ENCODE data around the gene SRSF4. TPM values are rescaled to one million over a fixed set of nuclear protein-coding genes. Genes with fewer than 3 reads are reported as not detected.

Gene SRSF4
- total and polyA plus RNA-seq, 10 of the 15 experiments (the other 5 are each of a cell fraction or from before 2014, with no cell fraction given): 17.2 to 107 (median 78.6) TPM

DNA sequence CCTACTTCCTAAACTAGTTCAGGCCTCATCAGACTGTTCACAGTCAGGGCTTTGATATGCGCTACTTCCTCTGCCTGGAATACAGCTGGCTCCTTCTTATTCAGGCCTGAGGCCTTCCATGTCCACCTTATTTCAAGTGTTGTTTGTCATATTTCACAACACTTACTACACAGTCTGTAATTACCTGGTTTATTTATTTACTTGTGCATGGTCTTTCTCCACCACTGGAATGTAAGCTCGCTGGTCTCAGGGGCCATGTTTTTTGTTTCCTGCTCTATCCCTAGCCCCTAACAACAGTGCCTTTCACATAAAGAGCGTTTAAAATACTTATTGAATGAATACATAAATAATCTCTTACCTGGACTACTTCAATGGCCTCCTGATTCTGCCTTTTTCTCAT is 4.6 kb upstream of the SRSF4 start (continued):
- TF ChIP-seq, protein P1, sequence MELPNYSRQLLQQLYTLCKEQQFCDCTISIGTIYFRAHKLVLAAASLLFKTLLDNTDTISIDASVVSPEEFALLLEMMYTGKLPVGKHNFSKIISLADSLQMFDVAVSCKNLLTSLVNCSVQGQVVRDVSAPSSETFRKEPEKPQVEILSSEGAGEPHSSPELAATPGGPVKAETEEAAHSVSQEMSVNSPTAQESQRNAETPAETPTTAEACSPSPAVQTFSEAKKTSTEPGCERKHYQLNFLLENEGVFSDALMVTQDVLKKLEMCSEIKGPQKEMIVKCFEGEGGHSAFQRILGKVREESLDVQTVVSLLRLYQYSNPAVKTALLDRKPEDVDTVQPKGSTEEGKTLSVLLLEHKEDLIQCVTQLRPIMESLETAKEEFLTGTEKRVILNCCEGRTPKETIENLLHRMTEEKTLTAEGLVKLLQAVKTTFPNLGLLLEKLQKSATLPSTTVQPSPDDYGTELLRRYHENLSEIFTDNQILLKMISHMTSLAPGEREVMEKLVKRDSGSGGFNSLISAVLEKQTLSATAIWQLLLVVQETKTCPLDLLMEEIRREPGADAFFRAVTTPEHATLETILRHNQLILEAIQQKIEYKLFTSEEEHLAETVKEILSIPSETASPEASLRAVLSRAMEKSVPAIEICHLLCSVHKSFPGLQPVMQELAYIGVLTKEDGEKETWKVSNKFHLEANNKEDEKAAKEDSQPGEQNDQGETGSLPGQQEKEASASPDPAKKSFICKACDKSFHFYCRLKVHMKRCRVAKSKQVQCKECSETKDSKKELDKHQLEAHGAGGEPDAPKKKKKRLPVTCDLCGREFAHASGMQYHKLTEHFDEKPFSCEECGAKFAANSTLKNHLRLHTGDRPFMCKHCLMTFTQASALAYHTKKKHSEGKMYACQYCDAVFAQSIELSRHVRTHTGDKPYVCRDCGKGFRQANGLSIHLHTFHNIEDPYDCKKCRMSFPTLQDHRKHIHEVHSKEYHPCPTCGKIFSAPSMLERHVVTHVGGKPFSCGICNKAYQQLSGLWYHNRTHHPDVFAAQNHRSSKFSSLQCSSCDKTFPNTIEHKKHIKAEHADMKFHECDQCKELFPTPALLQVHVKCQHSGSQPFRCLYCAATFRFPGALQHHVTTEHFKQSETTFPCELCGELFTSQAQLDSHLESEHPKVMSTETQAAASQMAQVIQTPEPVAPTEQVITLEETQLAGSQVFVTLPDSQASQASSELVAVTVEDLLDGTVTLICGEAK (IDR thresholded peaks at IDR 0.05; ENCODE audit: borderline replicate concordance): no peak

DNA sequence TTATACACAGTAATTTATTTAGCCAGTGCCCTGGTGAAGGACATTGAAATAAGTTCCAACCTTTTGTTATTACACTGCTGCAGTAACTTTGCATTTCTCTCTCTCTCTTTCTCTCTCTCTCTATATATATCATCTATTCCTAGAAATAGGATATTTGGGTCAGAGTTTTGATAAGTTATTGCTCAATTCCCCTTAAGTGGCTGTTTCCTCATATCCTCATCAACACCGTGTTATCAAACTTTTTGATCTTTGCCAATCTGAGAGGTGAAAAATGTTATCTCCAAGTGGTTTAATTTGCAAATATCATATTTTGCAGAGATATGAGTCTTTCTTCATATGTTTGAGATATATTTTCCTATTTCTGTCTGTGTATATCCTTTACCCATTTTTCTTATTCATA is 1.6 kb upstream of the SRSF4 start:
- no peak overlapping the region for H3K9ac ChIP-seq (ENCODE audit: control insufficient read depth, insufficient read depth, low read length)
- H3K4me2 ChIP-seq (ENCODE audit: control insufficient read depth, insufficient read depth): no peak overlapping the region
- WGBS (ENCODE audit: insufficient coverage, insufficient replicate concordance, low lambda C conversion rate, missing lambda C conversion rate): 95% methylated on average over 1 of the region's 1 CpG
- POLR2A ChIA-PET: interaction anchor here (0.5 to 1.3 kb wide), 7 partner anchors 10 to 1887 kb away, joined by 3 to 5 read pairs (median 4); no protein-coding TSS in a partner anchor
- no peak for FAIRE-seq
- H3K27ac ChIP-seq (ENCODE audit: control insufficient read depth, insufficient read depth): no peak overlapping the region
- no peak for DNase-seq (ENCODE audit: low read depth, low spot score)
- no peak for ATAC-seq
- H3K4me3 ChIP-seq: no peak overlapping the region
- H3K36me3 ChIP-seq (ENCODE audit: control insufficient read depth in 2 of 2, insufficient read depth in 2 of 2, low read length in 1 of 2): peaks cover 0 to 9% of the 10 kb centered on the region in 2 experiments
- peaks cover 12% of the 10 kb centered on the region; the same call in 1 of the 2 replicates for H4K20me1 ChIP-seq (ENCODE audit: control insufficient read depth, insufficient read depth)
- no peaks in the 10 kb centered on the region for H3K27me3 ChIP-seq (replicated peaks in 1 of 2; ENCODE audit: control insufficient read depth in 2 of 2, insufficient read depth in 2 of 2, low read length in 1 of 2)
- no peaks in the 10 kb centered on the region for H3K9me3 ChIP-seq (replicated peaks; ENCODE audit: control insufficient read depth, insufficient read depth, low read length)
- in situ Hi-C loops (cut with MboI): no loop called here
- H2AFZ ChIP-seq (ENCODE audit: control insufficient read depth, low read depth, low read length): no peak overlapping the region; the same call in 1 of the 2 replicates
- SMC1A ChIA-PET (ENCODE audit: uncharacterized antibody, unreplicated experiment): interaction anchor here (1.3 to 7.4 kb wide), 3 partner anchors 13 to 19 kb away, joined by 3 to 47 read pairs (median 23); no protein-coding TSS in a partner anchor
- RAD21 ChIA-PET (ENCODE audit: unreplicated experiment): interaction anchor here (1.9 to 4.1 kb wide), 3 partner anchors 13 to 307 kb away, joined by 5 to 22 read pairs (median 15); no protein-coding TSS in a partner anchor
- BruUV-seq (replicated peaks): no TSS peak
- H3K4me1 ChIP-seq (ENCODE audit: control insufficient read depth, insufficient read depth, low read length): no peaks in the 10 kb centered on the region; the same call in none of the 2 replicates
- H3K79me2 ChIP-seq (ENCODE audit: control insufficient read depth, insufficient read depth, low read length): peaks cover 37% of the 10 kb centered on the region
- CTCF ChIA-PET: interaction anchor here (1.4 to 4.7 kb wide), 5 partner anchors 12 to 540 kb away, joined by 3 to 44 read pairs (median 6); partner anchors contain the start of gene TAF12
- intact Hi-C loops (cut with micrococcal nuclease; ENCODE audit: unreplicated experiment): loop anchor here (2.0 kb wide), 2 partner anchors 28 to 446 kb away; partner anchors contain the start of gene YTHDF2
- TF ChIP-seq JUNB (IDR thresholded peaks at IDR 0.05): no peak
- TF ChIP-seq BCL11A (IDR thresholded peaks at IDR 0.05; ENCODE audit: low read depth, low read length): no peak
- TF ChIP-seq POLR2A (IDR thresholded peaks at IDR 0.05; ENCODE audit: low read depth, low read length): no peak
- no peak for TF ChIP-seq HDGF (IDR thresholded peaks at IDR 0.05)
- TF ChIP-seq, protein P2, sequence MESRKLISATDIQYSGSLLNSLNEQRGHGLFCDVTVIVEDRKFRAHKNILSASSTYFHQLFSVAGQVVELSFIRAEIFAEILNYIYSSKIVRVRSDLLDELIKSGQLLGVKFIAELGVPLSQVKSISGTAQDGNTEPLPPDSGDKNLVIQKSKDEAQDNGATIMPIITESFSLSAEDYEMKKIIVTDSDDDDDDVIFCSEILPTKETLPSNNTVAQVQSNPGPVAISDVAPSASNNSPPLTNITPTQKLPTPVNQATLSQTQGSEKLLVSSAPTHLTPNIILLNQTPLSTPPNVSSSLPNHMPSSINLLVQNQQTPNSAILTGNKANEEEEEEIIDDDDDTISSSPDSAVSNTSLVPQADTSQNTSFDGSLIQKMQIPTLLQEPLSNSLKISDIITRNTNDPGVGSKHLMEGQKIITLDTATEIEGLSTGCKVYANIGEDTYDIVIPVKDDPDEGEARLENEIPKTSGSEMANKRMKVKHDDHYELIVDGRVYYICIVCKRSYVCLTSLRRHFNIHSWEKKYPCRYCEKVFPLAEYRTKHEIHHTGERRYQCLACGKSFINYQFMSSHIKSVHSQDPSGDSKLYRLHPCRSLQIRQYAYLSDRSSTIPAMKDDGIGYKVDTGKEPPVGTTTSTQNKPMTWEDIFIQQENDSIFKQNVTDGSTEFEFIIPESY (IDR thresholded peaks at IDR 0.05): no peak
- no peak for TF ChIP-seq PML (IDR thresholded peaks at IDR 0.05; ENCODE audit: low read length)
- TF ChIP-seq POLR2AphosphoS5 (IDR thresholded peaks at IDR 0.05; ENCODE audit: low read length): no peak
- TF ChIP-seq, protein P3, sequence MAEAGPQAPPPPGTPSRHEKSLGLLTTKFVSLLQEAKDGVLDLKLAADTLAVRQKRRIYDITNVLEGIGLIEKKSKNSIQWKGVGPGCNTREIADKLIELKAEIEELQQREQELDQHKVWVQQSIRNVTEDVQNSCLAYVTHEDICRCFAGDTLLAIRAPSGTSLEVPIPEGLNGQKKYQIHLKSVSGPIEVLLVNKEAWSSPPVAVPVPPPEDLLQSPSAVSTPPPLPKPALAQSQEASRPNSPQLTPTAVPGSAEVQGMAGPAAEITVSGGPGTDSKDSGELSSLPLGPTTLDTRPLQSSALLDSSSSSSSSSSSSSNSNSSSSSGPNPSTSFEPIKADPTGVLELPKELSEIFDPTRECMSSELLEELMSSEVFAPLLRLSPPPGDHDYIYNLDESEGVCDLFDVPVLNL (IDR thresholded peaks at IDR 0.05; ENCODE audit: low read depth, low read length): no peak
- TF ChIP-seq SIX5 (IDR thresholded peaks at IDR 0.05; ENCODE audit: low read depth, low read length, severe bottlenecking): no peak
- no peak for TF ChIP-seq RB1 (IDR thresholded peaks at IDR 0.05; ENCODE audit: borderline replicate concordance)
- TF ChIP-seq, protein P4, sequence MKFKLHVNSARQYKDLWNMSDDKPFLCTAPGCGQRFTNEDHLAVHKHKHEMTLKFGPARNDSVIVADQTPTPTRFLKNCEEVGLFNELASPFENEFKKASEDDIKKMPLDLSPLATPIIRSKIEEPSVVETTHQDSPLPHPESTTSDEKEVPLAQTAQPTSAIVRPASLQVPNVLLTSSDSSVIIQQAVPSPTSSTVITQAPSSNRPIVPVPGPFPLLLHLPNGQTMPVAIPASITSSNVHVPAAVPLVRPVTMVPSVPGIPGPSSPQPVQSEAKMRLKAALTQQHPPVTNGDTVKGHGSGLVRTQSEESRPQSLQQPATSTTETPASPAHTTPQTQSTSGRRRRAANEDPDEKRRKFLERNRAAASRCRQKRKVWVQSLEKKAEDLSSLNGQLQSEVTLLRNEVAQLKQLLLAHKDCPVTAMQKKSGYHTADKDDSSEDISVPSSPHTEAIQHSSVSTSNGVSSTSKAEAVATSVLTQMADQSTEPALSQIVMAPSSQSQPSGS (IDR thresholded peaks at IDR 0.05; ENCODE audit: low read length): no peak
- TF ChIP-seq NR2C2 (IDR thresholded peaks at IDR 0.05; ENCODE audit: borderline replicate concordance, control insufficient read depth, insufficient read length, low read depth): no peak
- TF ChIP-seq ZBED1 (IDR thresholded peaks at IDR 0.05; ENCODE audit: borderline replicate concordance): no peak

All from GM12878 (cell line).